Activated T-helper 2 cell treated with anti-CD3 and anti-CD28 coated beads, Interferon-gamma antibody, Interleukin-2, Interleukin-4, amounts not matched to agents 10 μg/mL and 5 μg/mL and 100 μg/mL, durations not matched to agents 14 hours and 24 hours and 36 hours (primary cell): Measurements from ENCODE around the gene SLC47A2. TPM values are rescaled to one million over a fixed set of nuclear protein-coding genes. Genes with fewer than 3 reads are reported as not detected.

ENCODE experiments used
- DNase-seq: peaks from one replicate; pipeline ENCODE4 v3.0.0; 2021; ENCODE audit warnings: low spot score
- H3K27ac Mint-ChIP-seq: one replicate; pipeline ENCODE4 v1.8.0; 2021; ENCODE audit warnings: mixed read lengths
- H3K27me3 Mint-ChIP-seq: one replicate; pipeline ENCODE4 v1.8.0; 2021; ENCODE audit warnings: low read depth, mixed read lengths
- H3K36me3 Mint-ChIP-seq: one replicate; pipeline ENCODE4 v1.8.0; 2021; ENCODE audit warnings: low read depth, mixed read lengths
- H3K4me1 Mint-ChIP-seq: one replicate; pipeline ENCODE4 v1.8.0; 2021; ENCODE audit warnings: low read depth, mixed read lengths
- H3K4me3 Mint-ChIP-seq: one replicate; pipeline ENCODE4 v1.8.0; 2021; ENCODE audit warnings: low read depth, mild to moderate bottlenecking, moderate library complexity, mixed read lengths
- H3K9me3 Mint-ChIP-seq: one replicate; pipeline ENCODE4 v1.8.0; 2021; ENCODE audit warnings: mixed read lengths
- intact Hi-C: fragments of 100-400 bp; cut with micrococcal nuclease; formaldehyde crosslinking; loops from one replicate; pipeline ENCODE4 v1.15.1; 2023
- total RNA-seq: library from RNA; stranded (reverse); gene quantifications from 2 replicates; pipeline ENCODE4 v1.2.3, GENCODE V29; 2022

SLC47A2 gene
- total RNA-seq, 1 donor from 2014 or later: not detected

GRCh38 chr17:19729900-19730299, 13.5 kb upstream of the SLC47A2 start:
- intact Hi-C loops: no loop called here
- H3K27me3 Mint-ChIP-seq: peaks cover 9% of the 10 kb centered on the region
- no peaks in the 10 kb centered on the region for H3K9me3 Mint-ChIP-seq
- no peak overlapping the region for H3K4me3 Mint-ChIP-seq
- peaks cover 4% of the 10 kb centered on the region for H3K4me1 Mint-ChIP-seq
- no peaks in the 10 kb centered on the region for H3K36me3 Mint-ChIP-seq
- DNase-seq: no peak
- no peak overlapping the region for H3K27ac Mint-ChIP-seq

GRCh38 chr17:19728084-19728495, 11.7 kb upstream of the SLC47A2 start:
- Mint-ChIP-seq H3K9me3 (no peaks in the 10 kb centered on the region), H3K4me1 (peaks cover 4% of the 10 kb centered on the region), H3K36me3 (no peaks in the 10 kb centered on the region), H3K27ac (no peak overlapping the region), H3K27me3 (peaks cover 9% of the 10 kb centered on the region), H3K4me3 (no peak overlapping the region)
- no peak for DNase-seq
- intact Hi-C loops: no loop called here

DNA sequence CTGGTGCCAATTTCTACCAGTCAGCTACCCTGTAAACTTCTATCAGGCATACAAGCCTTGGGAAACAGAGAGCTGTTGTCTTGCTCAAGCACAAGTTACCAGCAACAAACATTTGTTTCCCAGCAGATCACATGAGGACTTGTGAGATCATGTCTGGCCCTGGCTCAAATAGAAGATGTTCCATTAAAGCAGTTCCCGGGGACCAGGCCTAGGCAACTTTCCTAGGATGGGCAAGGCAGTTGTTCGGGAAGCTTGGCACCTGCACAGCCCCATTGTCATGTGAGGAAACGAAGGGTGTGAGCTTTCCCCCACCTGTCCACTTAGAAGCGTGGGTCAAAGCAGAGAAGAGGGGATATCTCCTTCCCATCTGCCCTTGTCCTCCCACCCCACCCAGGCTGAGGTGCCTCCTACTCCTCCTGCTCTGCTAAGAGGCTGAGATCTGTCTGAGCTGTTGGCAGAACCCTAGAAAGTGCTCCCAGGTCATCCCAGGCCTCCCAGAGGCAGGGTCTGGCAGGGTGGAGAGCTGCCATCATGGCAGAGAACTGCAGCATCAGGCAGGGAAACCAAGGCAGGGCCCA, 11.2 kb upstream of the SLC47A2 start:
- H3K27me3 Mint-ChIP-seq: peaks cover 9% of the 10 kb centered on the region
- H3K4me3 Mint-ChIP-seq: no peak overlapping the region
- H3K36me3 Mint-ChIP-seq: no peaks in the 10 kb centered on the region
- no peak overlapping the region for H3K27ac Mint-ChIP-seq
- no peaks in the 10 kb centered on the region for H3K9me3 Mint-ChIP-seq
- DNase-seq: no peak
- peaks cover 4% of the 10 kb centered on the region for H3K4me1 Mint-ChIP-seq
- intact Hi-C loops: no loop called here

- H3K4me3 Mint-ChIP-seq: no peak overlapping the region
- H3K9me3 Mint-ChIP-seq: no peaks in the 10 kb centered on the region
- DNase-seq: no peak
- intact Hi-C loops: no loop called here
- H3K27ac Mint-ChIP-seq: no peak overlapping the region
- H3K4me1 Mint-ChIP-seq: peaks cover 4% of the 10 kb centered on the region
- H3K36me3 Mint-ChIP-seq: no peaks in the 10 kb centered on the region
- H3K27me3 Mint-ChIP-seq: peaks cover 9% of the 10 kb centered on the region
Measured at GRCh38 chr17:19726631-19727376, 10.4 kb upstream of the SLC47A2 start.

DNA sequence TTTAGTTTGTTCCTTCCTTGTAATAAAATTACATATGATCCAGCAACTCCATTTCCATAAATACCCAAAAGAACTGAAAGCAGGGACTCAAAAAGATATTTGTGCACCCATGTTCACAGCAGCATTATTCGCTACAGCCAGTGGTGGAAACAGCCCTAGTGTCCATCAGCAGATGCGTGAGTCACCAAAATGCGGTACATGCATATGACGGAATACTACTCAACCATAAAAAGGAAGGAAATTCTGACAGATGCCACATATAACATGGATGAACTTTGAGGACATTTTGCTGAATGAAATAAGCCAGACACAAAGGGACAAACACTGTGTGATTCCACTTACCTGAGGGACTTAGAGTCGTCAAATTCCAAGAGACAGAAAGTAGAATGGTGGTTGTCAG, 9.1 kb upstream of the SLC47A2 start:
- H3K27ac Mint-ChIP-seq: no peak overlapping the region
- peaks cover 9% of the 10 kb centered on the region for H3K27me3 Mint-ChIP-seq
- no peak overlapping the region for H3K4me3 Mint-ChIP-seq

DNA sequence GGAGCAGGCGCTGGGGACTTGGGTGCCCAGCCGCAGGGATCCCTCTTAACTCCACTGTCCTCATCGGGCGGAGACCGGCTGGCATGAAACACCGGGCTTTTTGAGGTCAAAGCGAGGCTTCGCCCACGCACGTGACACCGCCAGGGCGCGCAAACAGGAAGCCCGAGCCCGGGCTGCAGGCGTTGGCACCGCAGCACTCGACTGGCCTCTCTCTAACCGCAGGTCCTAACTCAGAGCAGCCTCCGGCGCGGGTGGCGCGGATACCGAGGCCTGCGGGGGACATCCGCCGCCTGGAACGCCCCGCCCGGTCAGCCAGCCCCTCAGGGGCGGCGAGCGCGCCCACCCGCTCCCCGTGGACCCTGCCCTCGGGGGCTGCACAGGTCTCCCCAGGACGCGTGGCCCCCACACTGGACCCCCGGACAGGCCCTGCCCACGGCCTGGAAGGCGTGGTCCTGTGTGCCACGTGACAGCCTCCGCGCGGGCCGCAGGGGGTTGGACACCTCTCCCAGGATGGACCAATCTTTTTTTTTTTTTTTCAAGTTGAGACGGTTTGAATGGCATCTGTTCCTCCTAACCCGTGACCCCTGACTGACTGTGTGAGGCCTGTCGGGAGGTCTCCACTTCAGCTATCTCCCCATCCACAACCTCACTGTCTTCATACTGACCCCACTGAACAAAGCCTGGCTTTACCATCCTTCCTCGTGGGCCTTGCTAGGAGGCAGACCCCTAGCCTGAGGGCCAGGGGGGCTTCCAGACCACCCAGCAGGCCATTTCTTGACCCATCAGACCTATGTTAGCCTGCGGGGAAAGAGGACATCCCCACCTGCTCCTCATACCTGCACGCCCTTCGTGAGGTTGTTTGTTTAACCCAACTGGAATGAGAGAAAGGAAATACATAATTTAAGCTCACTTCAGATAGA, 8.4 kb upstream of the SLC47A2 start:
- Mint-ChIP-seq H3K4me3 (no peak overlapping the region), H3K27ac (no peak overlapping the region), H3K9me3 (no peaks in the 10 kb centered on the region), H3K36me3 (no peaks in the 10 kb centered on the region), H3K27me3 (peaks cover 9% of the 10 kb centered on the region), H3K4me1 (peaks cover 4% of the 10 kb centered on the region)
- DNase-seq: no peak
- intact Hi-C loops: no loop called here

More for the DNA sequence above, 9.1 kb upstream of the SLC47A2 start:
- Mint-ChIP-seq H3K4me1 (peaks cover 4% of the 10 kb centered on the region), H3K36me3 (no peaks in the 10 kb centered on the region), H3K9me3 (no peaks in the 10 kb centered on the region)
- no peak for DNase-seq
- intact Hi-C loops: no loop called here

GRCh38 chr17:19723964-19724363, 7.6 kb upstream of the SLC47A2 start:
- no peaks in the 10 kb centered on the region for H3K36me3 Mint-ChIP-seq
- H3K9me3 Mint-ChIP-seq: no peaks in the 10 kb centered on the region
- no peak for DNase-seq
- no peak overlapping the region for H3K4me3 Mint-ChIP-seq
- H3K27ac Mint-ChIP-seq: no peak overlapping the region
- intact Hi-C loops: no loop called here
- peaks cover 9% of the 10 kb centered on the region for H3K27me3 Mint-ChIP-seq
- H3K4me1 Mint-ChIP-seq: peaks cover 4% of the 10 kb centered on the region

DNA sequence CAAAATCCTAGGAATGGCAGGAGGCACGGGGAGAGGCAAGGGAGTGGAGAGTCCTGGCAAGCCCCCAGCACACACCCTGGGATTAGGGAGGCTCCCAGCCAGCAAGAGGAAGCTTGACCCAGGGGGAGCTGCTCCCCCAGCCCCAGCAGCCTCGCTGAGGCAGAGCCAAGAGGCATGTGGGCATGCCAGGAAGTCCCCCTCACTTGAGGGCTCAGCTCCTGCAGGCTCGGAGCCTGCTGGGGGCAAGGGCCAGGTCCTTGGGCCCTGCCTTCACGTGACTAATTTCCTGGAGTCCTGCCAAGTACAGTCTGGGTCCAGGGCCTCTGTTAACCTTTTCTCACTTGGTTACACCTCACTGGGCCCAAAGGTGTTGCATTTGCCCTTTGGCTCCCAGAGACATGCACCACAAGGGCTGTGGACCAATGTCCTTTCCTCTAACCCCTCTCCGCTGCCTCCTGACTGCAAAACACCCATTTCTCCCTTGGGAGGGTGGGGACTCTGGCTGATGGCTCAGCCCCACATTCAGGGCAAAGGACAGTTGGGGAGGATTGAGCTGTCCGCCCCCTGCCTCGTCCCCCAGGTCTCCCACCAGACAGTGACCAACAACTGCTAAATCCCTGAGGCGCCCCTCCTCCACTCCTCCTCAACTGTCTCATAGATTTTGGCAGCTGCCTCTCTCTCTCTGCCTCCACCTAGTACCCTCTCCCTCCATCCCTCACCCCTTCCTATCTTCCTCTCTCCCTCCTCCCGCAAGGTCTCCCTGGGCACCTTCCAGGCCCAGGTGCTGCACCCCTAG, 4.4 kb upstream of the SLC47A2 start:
- peaks cover 4% of the 10 kb centered on the region for H3K4me1 Mint-ChIP-seq
- intact Hi-C loops: no loop called here
- no peak for DNase-seq
- no peak overlapping the region for H3K4me3 Mint-ChIP-seq
- no peak overlapping the region for H3K27ac Mint-ChIP-seq
- H3K36me3 Mint-ChIP-seq: no peaks in the 10 kb centered on the region
- H3K9me3 Mint-ChIP-seq: no peaks in the 10 kb centered on the region
- peaks cover 9% of the 10 kb centered on the region for H3K27me3 Mint-ChIP-seq

GRCh38 chr17:19720210-19720475, 3.8 kb upstream of the SLC47A2 start:
- Mint-ChIP-seq H3K4me3 (no peak overlapping the region), H3K9me3 (no peaks in the 10 kb centered on the region), H3K36me3 (no peaks in the 10 kb centered on the region), H3K27me3 (peaks cover 3% of the 10 kb centered on the region), H3K27ac (no peak overlapping the region), H3K4me1 (peaks cover 2% of the 10 kb centered on the region)
- intact Hi-C loops: no loop called here
- no peak for DNase-seq

DNA sequence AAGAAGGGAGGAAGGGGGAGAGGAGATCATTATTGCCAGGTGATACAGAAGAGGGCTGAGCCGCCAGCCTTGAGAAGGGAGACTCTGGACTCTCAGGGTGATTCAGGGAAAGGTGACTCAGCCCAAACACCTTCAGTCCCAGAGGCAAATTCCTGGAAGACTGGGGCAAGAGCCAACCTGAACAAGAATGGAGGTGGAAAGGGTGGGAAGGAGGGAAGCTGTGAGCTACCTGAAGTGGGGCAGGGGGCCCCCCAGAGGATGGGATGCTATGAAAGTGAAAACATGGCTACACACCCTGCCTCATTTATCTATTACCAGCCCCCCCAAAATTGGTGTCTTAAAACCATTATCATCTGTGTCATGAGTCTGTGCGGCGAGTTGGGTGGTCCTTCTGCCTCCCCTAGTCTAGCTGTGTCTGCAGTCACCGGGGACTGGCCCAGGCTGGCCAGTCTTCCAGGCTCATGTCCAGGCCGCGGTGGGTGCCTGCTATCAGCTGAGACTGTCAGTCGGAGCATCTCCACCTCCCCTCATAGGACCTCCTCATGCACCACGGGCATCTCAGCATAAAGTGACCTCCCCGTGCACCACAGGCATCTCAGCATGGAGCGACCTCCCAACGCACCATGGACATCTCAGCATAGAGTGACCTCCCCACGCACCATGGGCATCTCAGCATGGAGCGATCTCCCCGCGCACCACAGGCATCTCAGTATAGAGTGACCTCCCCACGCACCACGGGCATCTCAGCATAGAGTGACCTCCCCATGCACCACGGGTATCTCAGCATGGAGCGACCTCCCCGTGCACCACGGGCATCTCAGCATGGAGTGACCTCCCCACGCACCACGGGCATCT, 3.2 kb upstream of the SLC47A2 start:
- no peak for DNase-seq
- no peaks in the 10 kb centered on the region for H3K9me3 Mint-ChIP-seq
- H3K36me3 Mint-ChIP-seq: no peaks in the 10 kb centered on the region
- no peak overlapping the region for H3K4me3 Mint-ChIP-seq
- no peaks in the 10 kb centered on the region for H3K27me3 Mint-ChIP-seq
- intact Hi-C loops: no loop called here
- H3K27ac Mint-ChIP-seq: no peak overlapping the region
- no peaks in the 10 kb centered on the region for H3K4me1 Mint-ChIP-seq

GRCh38 chr17:19718613-19719354, 2.4 kb upstream of the SLC47A2 start:
- no peaks in the 10 kb centered on the region for H3K4me1 Mint-ChIP-seq
- intact Hi-C loops: no loop called here
- no peaks in the 10 kb centered on the region for H3K36me3 Mint-ChIP-seq
- no peaks in the 10 kb centered on the region for H3K27me3 Mint-ChIP-seq
- no peak for DNase-seq
- no peaks in the 10 kb centered on the region for H3K9me3 Mint-ChIP-seq
- no peak overlapping the region for H3K4me3 Mint-ChIP-seq
- no peak overlapping the region for H3K27ac Mint-ChIP-seq
